CD4-positive, alpha-beta T cell treated with Interleukin-15 for 4 hours (primary cell): ENCODE data around the gene FN3K.
"Not testable (repeated sequence)": the region's sequence is repeated elsewhere in the genome, so short reads cannot be mapped to it uniquely, and the experiment has no call there.

Source experiments
- DNase-seq: peaks from one replicate; pipeline ENCODE4 v3.0.0-alpha.2; 2020; ENCODE audit warnings: low spot score

The FN3K gene

GRCh38 chr17:82737967-82738877, 2.8 kb downstream of the FN3K start:
- DNase-seq: no peak

- no peak for DNase-seq
Measured at GRCh38 chr17:82740906-82741759, 5.7 kb downstream of the FN3K start.

GRCh38 chr17:82743344-82744219, 8.2 kb downstream of the FN3K start:
- DNase-seq: no peak

- not testable (repeated sequence) for DNase-seq
Measured at GRCh38 chr17:82744736-82745135, 9.3 kb downstream of the FN3K start.

- DNase-seq: no peak
Measured at GRCh38 chr17:82745524-82745923, 10.1 kb downstream of the FN3K start.

GRCh38 chr17:82748756-82749155, 13.3 kb downstream of the FN3K start:
- DNase-seq: no peak

GRCh38 chr17:82750241-82750908, 15.0 kb downstream of the FN3K start:
- no peak for DNase-seq

- no peak for DNase-seq
Measured at GRCh38 chr17:82751171-82751570, 15.8 kb downstream of the FN3K start.

GRCh38 chr17:82751571-82752370, 16.4 kb downstream of the FN3K start, which contains the start of gene TBCD:
Gene TBCD (plus strand): TSS chr17:82752065. CDS start chr17:82752194, 129 bp downstream.
- DNase-seq: peak; percentile 81

- no peak for DNase-seq
Measured at GRCh38 chr17:82752371-82753200, 17.2 kb downstream of the FN3K start.

GRCh38 chr17:82753201-82753464, 17.7 kb downstream of the FN3K start:
- no peak for DNase-seq

- no peak for DNase-seq
Measured at GRCh38 chr17:82754297-82755208, 19.1 kb downstream of the FN3K start.

GRCh38 chr17:82756166-82756565, 20.8 kb downstream of the FN3K start:
- DNase-seq: no peak

GRCh38 chr17:82765371-82765770, 30.0 kb downstream of the FN3K start:
- no peak for DNase-seq

- peak; percentile 32 for DNase-seq
Measured at GRCh38 chr17:82767041-82767754, 31.8 kb downstream of the FN3K start.

- no peak for DNase-seq
Measured at GRCh38 chr17:82769041-82769440, 33.6 kb downstream of the FN3K start.

- DNase-seq: no peak
Measured at GRCh38 chr17:82772026-82772425, 36.6 kb downstream of the FN3K start.

- DNase-seq: not testable (repeated sequence)
Measured at GRCh38 chr17:82774456-82774855, 39.0 kb downstream of the FN3K start.
